Upper lobe of right lung (tissue), 1 donor: ENCODE data around the gene TRNT1. TPM values are rescaled to one million over a fixed set of nuclear protein-coding genes. Genes with fewer than 3 reads are reported as not detected.

ENCODE experiments used
- ATAC-seq: fragments of 200-7000 bp; cut with Tn5 transposase; one replicate; pipeline ENCODE4 v1.9.1; 2020; ENCODE audit warnings: mild to moderate bottlenecking, moderate library complexity
- DNase-seq: peaks from one replicate; pipeline ENCODE4 v3.0.0-alpha.2; 2020
- H3K27ac ChIP-seq: fragments of 200-600 bp; one replicate; pipeline ENCODE4 v1.8.0; 2022
- H3K27me3 ChIP-seq: fragments of 200-600 bp; one replicate; pipeline ENCODE4 v1.8.0; 2022; ENCODE audit warnings: mild to moderate bottlenecking
- H3K36me3 ChIP-seq: fragments of 200-600 bp; one replicate; pipeline ENCODE4 v1.8.0; 2022
- H3K4me1 ChIP-seq: fragments of 200-600 bp; one replicate; pipeline ENCODE4 v1.8.0; 2022
- H3K4me3 ChIP-seq: fragments of 200-600 bp; one replicate; pipeline ENCODE4 v1.8.0; 2022; ENCODE audit warnings: mild to moderate bottlenecking
- H3K9me3 ChIP-seq: fragments of 200-600 bp; one replicate; pipeline ENCODE4 v1.8.0; 2022
- CTCF ChIP-seq: fragments of 200-600 bp; IDR thresholded peaks from one replicate; pipeline ENCODE4 v1.8.0; 2022; ENCODE audit warnings: antibody characterized with exemption
- intact Hi-C: fragments of 100-400 bp; cut with DNase I; formaldehyde crosslinking; loops from one replicate; pipeline ENCODE4 v1.11.0; 2022
- total RNA-seq: library from RNA; stranded (reverse); fragmentation: NEBNext Ultra II Directional; extraction: Animal tissue kit (Norgen Biotek cat#: 25700); gene quantifications from one replicate; pipeline ENCODE4 v1.2.1, GENCODE V29; 2021
- donor health status: DM: no; HTN: yes; CAD: no; lungs with severe emphysema.

TRNT1 gene
- total RNA-seq, 1 donor from 2014 or later, result 27.3 TPM

DNA sequence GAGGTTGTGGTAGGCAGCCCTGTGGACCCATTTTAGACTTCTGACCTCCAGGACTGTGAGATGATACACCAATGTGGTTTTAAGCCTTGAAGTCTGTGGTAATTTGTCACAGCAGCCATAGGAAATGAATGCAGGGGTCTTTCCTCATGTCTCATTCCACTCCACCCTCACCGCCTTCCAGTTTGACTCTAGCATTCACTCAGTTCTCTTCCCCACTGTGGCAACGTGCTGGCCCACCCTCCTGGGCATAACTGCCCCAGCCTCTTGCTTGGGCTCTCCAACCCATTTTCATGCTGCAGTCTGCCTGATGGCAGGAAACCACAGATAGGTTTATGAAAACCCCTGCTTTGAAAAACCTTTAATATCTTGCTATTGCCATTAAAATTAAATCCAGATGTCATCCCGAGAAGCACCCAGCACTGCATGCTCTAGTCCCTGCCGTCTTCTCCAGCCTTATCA is 7.3 kb upstream of the TRNT1 start:
- TF ChIP-seq CTCF, result no peak
- DNase-seq (no peak), ATAC-seq (no peak)
- H3K27me3 ChIP-seq, result no peaks in the 10 kb centered on the region
- intact Hi-C loops, result no loop called here
- H3K9me3 ChIP-seq, result no peaks in the 10 kb centered on the region
- no peak overlapping the region for H3K27ac ChIP-seq
- no peaks in the 10 kb centered on the region for H3K36me3 ChIP-seq
- no peak overlapping the region for H3K4me3 ChIP-seq
- no peaks in the 10 kb centered on the region for H3K4me1 ChIP-seq

DNA sequence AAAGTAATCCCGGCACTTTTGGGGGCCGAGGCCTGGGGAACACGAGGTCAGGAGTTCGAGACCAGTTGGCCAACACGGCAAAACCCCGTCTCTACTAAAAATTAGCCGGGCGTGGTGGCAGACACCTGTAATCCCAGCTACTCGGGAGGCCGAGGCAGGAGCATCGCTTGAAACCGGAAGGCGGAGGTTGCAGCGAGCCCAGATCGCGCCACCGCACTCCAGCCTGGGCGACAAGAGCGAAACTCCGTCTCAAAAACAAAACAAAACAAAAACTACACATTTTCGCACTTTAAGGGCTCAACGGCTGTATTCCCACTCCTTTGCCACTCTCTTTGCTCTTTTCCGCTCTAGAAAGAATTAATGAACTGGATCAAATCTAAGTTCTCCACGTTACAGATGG is 763 bp upstream of the TRNT1 start:
- no peaks in the 10 kb centered on the region for H3K9me3 ChIP-seq
- H3K27ac ChIP-seq, result peak overlapping the region; percentile 95
- ATAC-seq (no peak), DNase-seq (no peak)
- H3K4me3 ChIP-seq, result peak overlapping the region; percentile 72
- peaks cover 6% of the 10 kb centered on the region for H3K4me1 ChIP-seq
- TF ChIP-seq CTCF, result no peak
- no peaks in the 10 kb centered on the region for H3K27me3 ChIP-seq
- H3K36me3 ChIP-seq, result peaks cover 20% of the 10 kb centered on the region
- intact Hi-C loops, result no loop called here

DNA sequence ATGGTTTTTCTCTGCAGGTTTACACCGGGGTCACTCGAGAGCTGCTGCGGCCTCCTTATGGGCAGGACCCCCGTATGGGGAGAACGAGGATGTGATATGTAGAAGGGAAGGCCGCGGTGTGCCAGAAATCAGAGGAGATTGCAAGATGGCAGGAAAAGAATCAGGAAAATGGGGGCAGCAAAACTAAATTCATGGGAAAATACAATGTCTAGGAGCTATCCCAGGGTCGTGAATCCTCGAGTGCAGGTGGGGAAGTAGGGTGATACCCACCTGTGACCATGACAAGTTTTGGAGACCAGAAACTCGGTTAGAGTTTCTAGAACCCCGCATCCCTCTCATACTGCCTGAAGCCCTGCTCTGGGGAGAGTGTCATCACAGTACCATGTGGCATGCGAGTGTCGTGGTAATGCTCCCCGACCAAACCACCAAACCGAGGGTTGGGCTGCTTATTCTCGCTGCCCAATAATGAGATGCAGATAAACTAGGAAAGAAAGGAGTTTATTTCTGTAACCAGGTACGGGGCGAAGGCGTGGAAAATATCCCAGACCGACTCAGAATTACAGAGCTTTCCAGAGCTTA is 781 bp downstream of the TRNT1 start:
- DNase-seq, result no peak
- H3K27me3 ChIP-seq, result no peaks in the 10 kb centered on the region
- intact Hi-C loops, result no loop called here
- peaks cover 24% of the 10 kb centered on the region for H3K36me3 ChIP-seq
- H3K4me3 ChIP-seq, result peak overlapping the region; percentile 72
- no peak for ATAC-seq
- peak overlapping the region; percentile 95 for H3K27ac ChIP-seq
- TF ChIP-seq CTCF, result no peak
- H3K4me1 ChIP-seq, result peaks cover 6% of the 10 kb centered on the region
- no peaks in the 10 kb centered on the region for H3K9me3 ChIP-seq

GRCh38 chr3:3129579-3129978 is 2.8 kb downstream of the TRNT1 start:
- ATAC-seq (no peak), DNase-seq (no peak)
- peaks cover 24% of the 10 kb centered on the region for H3K36me3 ChIP-seq
- H3K4me3 ChIP-seq, result no peak overlapping the region
- peaks cover 6% of the 10 kb centered on the region for H3K4me1 ChIP-seq
- H3K27ac ChIP-seq, result no peak overlapping the region
- no peak for TF ChIP-seq CTCF
- H3K27me3 ChIP-seq, result no peaks in the 10 kb centered on the region
- intact Hi-C loops, result no loop called here
- no peaks in the 10 kb centered on the region for H3K9me3 ChIP-seq

- Histone ChIP-seq H3K4me1 (no peaks in the 10 kb centered on the region), H3K36me3 (peaks cover 39% of the 10 kb centered on the region), H3K4me3 (no peak overlapping the region), H3K27me3 (no peaks in the 10 kb centered on the region), H3K27ac (no peak overlapping the region), H3K9me3 (no peaks in the 10 kb centered on the region)
- ATAC-seq (no peak), DNase-seq (no peak)
- intact Hi-C loops, result no loop called here
- no peak for TF ChIP-seq CTCF
These were observed 6.8 kb downstream of the TRNT1 start for GRCh38 chr3:3133500-3133899.
